GM12878 (cell line): ENCODE results near the gene ABHD8. TPM values are rescaled to one million over a fixed set of nuclear protein-coding genes. Genes with fewer than 3 reads are reported as not detected.

Experiments
- ATF7 ChIP-seq: fragments of 450-650 bp; IDR thresholded peaks from 2 replicates; pipeline ENCODE4 v1.6.1; 2016; ENCODE audit warnings: low read depth, mild to moderate bottlenecking
- CREB1 ChIP-seq: IDR thresholded peaks from 2 replicates; pipeline ENCODE4 v1.6.1; 2012; ENCODE audit warnings: low read depth, mild to moderate bottlenecking, inconsistent platforms
- E2F4 ChIP-seq: IDR thresholded peaks from 2 replicates; pipeline ENCODE4 v1.6.1; 2012; ENCODE audit warnings: low read depth, low read length, improper control_type of control experiment
- GATAD2B ChIP-seq: fragments of 450-650 bp; conservative IDR thresholded peaks from 2 replicates; pipeline ENCODE4 v1.6.1; 2017; ENCODE audit warnings: low read depth, mild to moderate bottlenecking, moderate library complexity
- MLLT1 ChIP-seq: fragments of 450-650 bp; IDR thresholded peaks from 2 replicates; pipeline ENCODE4 v1.6.1; 2016; ENCODE audit warnings: mild to moderate bottlenecking
- NBN ChIP-seq: fragments of 450-650 bp; IDR thresholded peaks from 2 replicates; pipeline ENCODE4 v1.6.1; 2016
- NKRF ChIP-seq: fragments of 450-650 bp; conservative IDR thresholded peaks from 2 replicates; pipeline ENCODE4 v1.6.1; 2017; ENCODE audit warnings: mild to moderate bottlenecking, moderate library complexity
- NRF1 ChIP-seq: conservative IDR thresholded peaks from 2 replicates; pipeline ENCODE4 v1.6.1; 2011; ENCODE audit warnings: mild to moderate bottlenecking, low read depth, low read length, improper control_type of control experiment
- PAX5 ChIP-seq: IDR thresholded peaks from 2 replicates; pipeline ENCODE4 v1.6.1; 2011; ENCODE audit warnings: low read depth, low read length, borderline replicate concordance
- RB1 ChIP-seq: fragments of 450-650 bp; formaldehyde crosslinking; IDR thresholded peaks from 2 replicates; pipeline ENCODE4 v1.6.1; 2017; ENCODE audit warnings: mild to moderate bottlenecking, borderline replicate concordance
- RFX5 ChIP-seq: IDR thresholded peaks from 2 replicates; pipeline ENCODE4 v1.6.1; 2011; ENCODE audit warnings: low read depth, low read length, improper control_type of control experiment
- SIN3A ChIP-seq: IDR thresholded peaks from 2 replicates; pipeline ENCODE4 v1.6.1; 2012; ENCODE audit warnings: low read depth, low read length, improper control_type of control experiment
- SMAD1 ChIP-seq: fragments of 450-650 bp; IDR thresholded peaks from 2 replicates; pipeline ENCODE4 v1.6.1; 2018; ENCODE audit warnings: mild to moderate bottlenecking, low read depth; ENCODE audit not compliant: partially characterized antibody
- SMARCA5 ChIP-seq: fragments of 450-650 bp; IDR thresholded peaks from 2 replicates; pipeline ENCODE4 v1.6.1; 2017; ENCODE audit warnings: mild to moderate bottlenecking
- SMC3 ChIP-seq: IDR thresholded peaks from 2 replicates; pipeline ENCODE4 v1.6.1; 2011; ENCODE audit warnings: low read length, improper control_type of control experiment, borderline replicate concordance
- TAF1 ChIP-seq: IDR thresholded peaks from 2 replicates; pipeline ENCODE4 v1.6.1; 2011; ENCODE audit warnings: mild to moderate bottlenecking, low read depth, low read length, borderline replicate concordance
- USF1 ChIP-seq: IDR thresholded peaks from 2 replicates; pipeline ENCODE4 v1.6.1; 2011; ENCODE audit warnings: borderline replicate concordance, low read depth, mild to moderate bottlenecking, moderate library complexity, mixed read lengths, low read length; ENCODE audit not compliant: insufficient read depth; ENCODE audit errors: extremely low read length
- ZBTB40 ChIP-seq: fragments of 450-650 bp; IDR thresholded peaks from 2 replicates; pipeline ENCODE4 v1.6.1; 2016; ENCODE audit warnings: mild to moderate bottlenecking, moderate library complexity, borderline replicate concordance
- ZNF217 ChIP-seq: fragments of 450-650 bp; IDR thresholded peaks from 2 replicates; pipeline ENCODE4 v1.6.1; 2017; ENCODE audit warnings: antibody characterized with exemption, mild to moderate bottlenecking
- ZSCAN29 ChIP-seq: fragments of 450-650 bp; IDR thresholded peaks from 2 replicates; pipeline ENCODE4 v1.6.1; 2017; ENCODE audit warnings: mild to moderate bottlenecking, moderate library complexity
- polyA plus RNA-seq, 11 experiments: library from polyadenylated mRNA; depleted of rRNA in 4 of 11; unstranded in 6 of 11; stranded (reverse) in 5 of 11; fragments of >200 nt; fragmentation: Nextera tagmentation in 4 of 11; fragmentation: Illumina TruSeq in 1 of 11; extraction: Ambion mirVana in 4 of 11; extraction: Trizol in 1 of 11; gene quantifications; 1 replicate in 1 of 11; 2 replicates in 10 of 11; pipeline versions ENCODE4 v1.2.1 to v1.2.3, GENCODE V29; 2011 to 2016; ENCODE audit warnings: inconsistent platforms in 2 of 11, missing spikeins in 2 of 11, low read depth in 1 of 11
- total RNA-seq, 4 experiments: library from RNA; depleted of rRNA in 3 of 4; stranded (reverse); fragments of >200 nt in 3 of 4; fragmentation: Illumina TruSeq in 1 of 4; extraction: Trizol in 1 of 4; gene quantifications; 2 replicates each; pipeline versions ENCODE4 v1.2.1 to v1.2.3, GENCODE V29; 2013 to 2021

The ABHD8 gene
- total and polyA plus RNA-seq, 10 of the 15 experiments (the other 5 are each of a cell fraction or from before 2014, with no cell fraction given) = 0.03 to 12.5 (median 6.0) TPM

- TF ChIP-seq SMC3 (no peak), NKRF (peak; percentile 54), ZSCAN29 (no peak), USF1 (no peak), RFX5 (no peak), CREB1 (no peak), MLLT1 (no peak), RB1 (no peak), NRF1 (0 out of 2 replicates have a peak, but pooled peaks have one; percentile 28), TAF1 (no peak), ATF7 (no peak), PAX5 (no peak), ZBTB40 (no peak; the same call in 1 of the 2 replicates), SIN3A (no peak), NBN (0 out of 2 replicates have a peak, but pooled peaks have one; percentile 22), ZNF217 (peak; percentile 53; the same call in 1 of the 2 replicates), SMARCA5 (peak; percentile 50; the same call in 1 of the 2 replicates), SMAD1 (no peak), GATAD2B (peak; percentile 69; the same call in 1 of the 2 replicates), E2F4 (peak; percentile 79)
These were observed 21.6 kb downstream of the ABHD8 start, which contains the start of gene ANKLE1 (continued) for GRCh38 chr19:17281391-17282304.
